Measurements from ENCODE around the gene RAB28.

Gene RAB28

DNA sequence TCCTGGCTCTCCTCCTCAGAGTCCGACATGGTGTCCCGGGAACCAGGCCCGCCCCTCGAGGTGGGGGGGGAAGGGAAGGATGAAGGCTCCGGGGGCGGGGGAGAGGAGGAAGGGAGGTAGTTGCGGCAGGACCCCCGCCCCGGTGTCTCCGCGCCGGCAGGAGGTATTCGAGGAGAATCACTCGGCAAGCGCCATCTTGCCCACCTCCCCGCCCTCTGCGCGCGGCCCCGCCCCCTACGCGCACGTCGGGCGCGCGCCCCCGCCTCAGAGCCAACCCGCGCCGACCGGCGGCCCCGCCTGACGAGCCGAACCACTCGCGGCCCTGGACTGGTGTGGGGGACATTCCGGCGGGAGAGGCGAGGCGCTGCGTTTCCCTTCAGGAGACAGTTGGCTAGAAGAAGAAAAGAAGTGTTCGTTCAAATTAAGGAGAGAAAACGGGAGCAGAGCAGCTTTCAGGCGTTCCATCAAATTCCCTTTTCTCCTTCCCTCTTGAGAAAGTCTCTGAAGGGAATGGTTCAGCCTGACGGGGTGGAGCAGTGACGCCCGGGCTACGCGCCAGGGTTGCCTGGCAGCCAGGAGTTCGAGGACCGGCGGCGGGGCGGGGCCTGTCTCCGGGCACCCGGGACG lies at the start of gene RAB28:
Gene RAB28 (minus strand): TSS at position 219 of the 627 bp plus-strand sequence.
- DNase-seq = peak; percentile 94

DNA sequence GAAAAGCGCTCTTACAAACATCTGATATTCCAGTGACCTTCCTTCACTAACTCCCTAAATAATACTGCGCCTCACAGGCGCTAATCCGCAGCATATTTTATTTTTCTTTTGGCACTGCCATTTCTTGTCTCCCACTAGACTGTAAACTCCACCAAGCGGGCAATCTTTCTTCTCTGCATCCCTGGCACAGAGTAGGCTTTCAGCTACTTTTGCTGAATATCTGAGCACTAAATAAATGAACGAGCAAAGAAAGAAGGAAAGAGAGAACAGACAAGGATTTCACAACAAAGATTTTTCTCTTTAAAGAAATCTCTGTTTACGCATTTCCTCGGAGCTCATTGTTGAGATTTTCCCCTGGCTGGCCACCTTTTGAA lies 47.5 kb upstream of the RAB28 start:
- DNase-seq = no peak

DNA sequence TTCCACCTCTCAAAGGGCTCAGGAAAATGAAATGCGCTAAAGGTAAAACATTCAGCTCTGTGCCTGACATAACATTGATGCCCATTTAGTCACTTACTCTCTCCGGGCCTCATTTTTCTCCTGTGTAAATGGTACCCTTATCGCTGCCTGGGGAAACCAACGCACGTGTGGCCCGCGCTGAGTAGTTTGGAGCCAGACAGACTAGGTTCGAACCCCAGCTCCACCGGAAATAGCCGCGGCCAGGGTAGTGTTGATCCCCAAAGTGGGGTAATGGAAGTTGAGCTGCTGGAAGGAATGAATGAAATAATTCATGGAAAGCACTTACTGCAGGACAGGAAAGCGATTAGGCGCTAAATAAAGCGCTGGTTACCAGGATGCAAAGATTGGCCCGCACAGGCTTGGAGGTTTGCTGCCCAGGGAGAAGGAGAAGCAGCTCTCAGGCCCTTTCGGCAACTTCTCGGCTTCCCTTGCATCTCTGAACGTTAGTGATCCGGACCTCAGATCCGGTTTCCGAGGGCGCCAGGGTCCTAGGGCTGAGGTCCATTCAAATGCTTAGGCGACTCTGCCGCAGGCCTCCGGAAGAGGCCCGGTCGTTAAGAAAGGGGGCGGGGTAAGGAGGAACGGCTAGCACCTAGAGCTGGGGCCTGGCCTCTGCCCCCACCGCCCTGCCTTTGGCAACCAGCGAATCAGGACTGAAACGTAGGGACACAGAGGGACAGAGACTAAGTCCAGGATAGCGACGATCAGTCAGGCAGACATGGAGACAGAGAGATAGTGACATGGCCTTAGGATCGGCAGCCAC lies 46.9 kb upstream of the RAB28 start:
- DNase-seq = no peak

DNA sequence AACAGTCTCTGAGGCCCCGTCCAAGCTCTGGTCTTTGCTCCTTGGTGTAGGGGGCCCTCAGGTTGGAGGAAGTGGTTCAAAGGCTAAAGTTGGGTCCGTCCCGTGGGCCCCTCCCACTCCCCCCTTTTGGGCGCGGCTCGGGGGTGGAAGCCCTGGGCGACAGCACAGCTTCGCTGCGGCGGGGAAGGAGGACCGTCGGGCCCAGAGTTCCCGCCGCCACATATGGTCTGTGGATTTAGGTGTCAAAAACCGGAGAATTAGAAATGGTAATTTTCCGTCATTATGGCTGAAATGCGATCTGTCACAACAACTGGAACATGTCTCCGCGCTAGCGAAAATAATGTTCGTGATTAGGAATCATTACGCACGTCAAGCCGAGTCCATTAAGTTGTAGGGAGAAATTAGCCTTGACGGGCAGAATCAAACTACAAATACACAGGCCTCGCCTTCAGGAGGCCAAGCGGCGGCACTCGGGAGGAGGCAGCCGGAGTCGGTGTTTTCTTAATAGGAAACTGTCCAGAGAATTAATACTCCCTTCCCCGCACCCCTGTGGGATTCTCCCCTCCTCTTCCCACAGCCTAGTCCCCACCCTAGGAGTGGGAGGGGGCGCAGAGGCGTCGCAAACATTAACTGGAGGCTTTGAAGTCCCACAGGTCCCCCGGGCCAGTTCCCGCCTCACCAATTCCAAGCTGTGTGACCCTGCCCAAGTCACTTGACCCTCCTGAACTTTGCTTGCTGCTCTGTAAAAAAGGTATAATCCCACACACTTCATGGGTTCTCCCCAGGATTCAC lies 45.2 kb upstream of the RAB28 start:
- no peak for DNase-seq

DNA sequence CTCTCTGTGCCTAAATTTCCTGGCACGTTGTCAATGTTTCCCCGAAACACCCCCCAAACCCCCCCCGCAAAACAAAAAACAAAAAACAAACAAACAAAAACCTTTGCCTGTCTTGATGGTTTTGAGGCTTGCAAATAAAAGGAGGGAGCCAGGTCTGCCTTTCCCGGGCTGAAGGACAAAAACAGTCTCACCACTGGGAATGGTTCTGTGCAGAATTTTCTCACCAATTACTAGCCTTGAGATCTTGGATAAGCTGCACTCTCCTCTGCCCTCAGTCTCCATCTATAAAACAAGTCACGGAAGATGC lies 44.6 kb upstream of the RAB28 start:
- DNase-seq = no peak

DNA sequence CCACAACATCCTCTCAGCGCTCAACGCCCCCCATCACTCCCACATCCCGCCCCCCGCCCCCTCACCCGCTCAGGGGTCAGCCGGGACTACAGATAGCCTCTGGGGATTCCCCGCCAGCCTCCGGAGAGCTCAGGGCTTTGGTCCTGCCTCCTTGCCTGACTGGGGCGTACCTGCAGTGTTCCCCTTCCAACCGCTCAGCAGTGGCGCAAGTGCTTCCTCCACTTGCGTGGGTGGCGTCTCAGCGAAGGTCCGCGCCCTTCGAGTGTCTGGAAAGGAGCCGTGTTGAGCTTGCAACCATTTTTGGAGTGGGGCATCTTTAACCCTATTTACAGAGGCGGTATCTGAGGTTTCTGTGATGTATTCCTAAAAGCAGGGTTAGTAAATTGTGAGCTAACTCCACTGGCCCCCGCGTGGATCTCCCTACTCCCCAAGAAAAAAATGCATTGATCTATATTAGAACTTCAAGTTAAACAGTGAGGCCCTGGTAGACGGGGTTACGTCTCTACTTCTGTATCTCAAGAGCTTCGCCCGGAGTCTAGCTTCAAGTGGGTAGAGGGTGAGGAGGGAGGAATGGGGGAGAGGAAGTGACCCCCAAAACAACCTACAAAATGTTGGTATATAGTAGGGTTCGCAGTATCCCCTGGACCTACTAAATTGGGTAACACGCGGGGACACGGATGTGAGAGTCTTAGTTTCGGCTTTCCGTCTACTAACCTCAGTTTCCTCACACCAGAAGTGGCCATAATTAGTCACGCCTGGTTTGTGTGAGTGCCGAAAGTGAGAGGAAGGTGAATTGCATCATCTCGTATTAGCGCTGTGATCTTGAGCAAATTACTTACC lies 44.1 kb upstream of the RAB28 start:
- peak; percentile 69 for DNase-seq

DNA sequence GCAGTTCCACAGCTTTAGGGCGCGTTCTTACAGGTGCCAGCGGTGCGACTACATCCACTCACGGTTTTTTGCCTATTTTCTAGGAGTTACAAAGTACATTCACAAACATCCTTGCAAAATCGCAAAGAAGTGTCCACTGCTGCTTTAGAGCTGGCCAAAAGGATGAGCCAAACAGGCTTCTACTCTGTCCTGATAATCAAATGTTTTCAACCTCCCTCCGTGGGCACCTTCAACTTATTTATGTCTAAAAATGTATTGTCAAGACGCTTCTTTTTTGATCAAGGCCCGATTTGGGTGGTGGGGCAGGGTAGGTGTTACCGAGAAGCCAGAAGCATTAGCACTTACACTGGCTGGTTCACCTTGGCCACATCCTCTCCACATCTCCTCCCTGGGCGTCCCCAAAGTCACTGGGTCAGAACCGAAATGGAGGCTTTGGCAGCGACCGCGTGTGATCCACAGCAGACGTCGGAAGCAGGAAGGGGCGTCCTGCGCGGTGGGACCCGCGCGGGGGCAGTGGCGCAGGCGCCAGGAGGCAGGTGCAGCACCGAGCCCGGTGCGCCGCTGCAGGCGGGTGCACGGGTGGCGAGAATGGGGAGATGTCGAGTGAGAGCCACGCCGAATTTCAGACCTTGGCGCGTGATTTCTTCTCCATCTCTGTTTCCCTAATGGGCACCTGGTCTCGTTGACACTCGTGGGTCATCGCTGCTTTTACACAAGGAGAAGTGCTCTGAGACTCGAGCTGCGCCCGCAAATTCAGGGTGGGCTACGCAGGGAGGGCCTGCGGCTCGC lies 43.2 kb upstream of the RAB28 start:
- DNase-seq = no peak

DNA sequence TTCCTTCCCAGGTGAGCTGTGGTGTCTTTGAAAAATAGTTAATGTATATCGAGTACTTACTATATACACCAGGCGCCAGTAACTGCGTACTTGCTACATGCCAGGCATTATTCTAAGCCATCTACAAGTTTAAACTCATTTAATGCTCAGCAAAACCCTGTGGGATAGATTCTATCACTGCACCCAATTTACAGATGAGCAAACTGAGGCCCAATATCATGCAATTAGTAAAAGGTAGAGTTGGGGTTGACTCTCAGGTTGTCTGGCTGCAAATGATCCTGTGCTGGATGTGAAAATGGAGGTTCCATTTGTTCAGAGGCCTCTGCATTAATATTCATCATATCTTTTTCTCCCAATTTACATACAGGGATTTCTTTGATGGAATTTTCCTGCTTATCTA lies 42.5 kb upstream of the RAB28 start:
- no peak for DNase-seq

DNA sequence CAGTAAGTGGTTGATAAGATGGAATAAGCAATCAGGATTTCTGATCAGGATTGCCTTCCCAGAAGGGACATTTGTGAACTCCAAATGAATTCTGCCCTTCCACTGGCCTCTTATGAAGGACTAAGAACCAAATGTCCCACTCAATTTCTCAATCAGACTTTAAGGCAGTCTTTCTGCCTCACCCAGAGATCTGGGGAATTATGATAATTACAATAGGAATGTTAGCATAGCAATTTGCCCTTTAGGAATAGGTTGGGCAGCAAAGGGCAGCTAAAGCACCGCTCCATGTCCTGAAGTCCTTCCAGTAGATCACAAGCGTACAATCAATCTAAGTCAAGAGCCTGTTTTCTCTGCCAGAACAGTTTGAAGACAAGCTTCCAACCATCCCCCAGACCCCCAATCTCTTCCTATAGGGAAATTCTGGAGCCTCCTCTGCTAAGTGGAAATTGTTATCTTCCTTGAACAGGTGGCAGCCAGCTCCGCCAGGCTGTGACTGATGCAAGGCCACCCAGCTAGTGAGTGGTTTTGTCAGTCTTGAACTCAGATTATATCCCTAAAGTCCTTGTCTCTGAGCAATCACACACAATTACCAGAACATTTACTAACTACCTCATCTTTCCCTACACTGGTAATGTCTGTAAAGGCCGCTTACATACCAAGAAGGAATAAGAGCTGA lies 41.6 kb upstream of the RAB28 start:
- no peak for DNase-seq

DNA sequence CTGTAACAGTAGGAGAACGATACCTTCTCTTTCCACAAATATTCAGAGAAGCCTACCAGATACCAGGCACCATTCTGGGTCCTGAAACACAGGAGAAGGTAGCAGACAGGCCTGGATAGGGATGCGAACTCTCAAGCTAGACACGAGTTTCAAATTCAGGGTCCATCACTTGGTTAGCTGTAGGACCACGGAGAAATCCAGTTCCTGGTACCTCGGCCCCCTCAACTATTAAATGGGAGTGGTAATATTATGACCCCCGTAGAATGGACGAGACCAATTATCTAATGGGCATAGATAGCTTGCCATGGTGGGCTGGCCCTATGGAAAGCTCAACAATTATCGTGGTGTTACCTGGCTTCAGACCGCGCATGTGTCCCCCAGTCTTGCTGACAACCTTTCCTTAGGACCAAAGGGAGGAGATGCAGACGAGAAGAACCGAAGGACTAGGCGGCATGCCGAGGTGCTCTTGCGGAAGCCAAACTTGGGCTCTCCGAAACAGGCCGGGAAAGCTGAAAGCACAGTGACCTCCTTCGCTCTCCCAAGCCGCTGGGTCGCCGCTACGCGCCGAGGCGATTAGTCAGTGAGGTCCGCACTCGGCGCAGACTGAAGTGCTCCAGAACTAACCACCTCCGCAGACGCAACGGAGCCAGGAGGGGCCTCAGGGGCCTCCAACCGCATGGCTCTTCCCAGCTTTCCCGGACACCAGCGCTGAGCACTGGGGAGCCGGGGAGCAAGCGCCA lies 40.5 kb upstream of the RAB28 start:
- no peak for DNase-seq

DNA sequence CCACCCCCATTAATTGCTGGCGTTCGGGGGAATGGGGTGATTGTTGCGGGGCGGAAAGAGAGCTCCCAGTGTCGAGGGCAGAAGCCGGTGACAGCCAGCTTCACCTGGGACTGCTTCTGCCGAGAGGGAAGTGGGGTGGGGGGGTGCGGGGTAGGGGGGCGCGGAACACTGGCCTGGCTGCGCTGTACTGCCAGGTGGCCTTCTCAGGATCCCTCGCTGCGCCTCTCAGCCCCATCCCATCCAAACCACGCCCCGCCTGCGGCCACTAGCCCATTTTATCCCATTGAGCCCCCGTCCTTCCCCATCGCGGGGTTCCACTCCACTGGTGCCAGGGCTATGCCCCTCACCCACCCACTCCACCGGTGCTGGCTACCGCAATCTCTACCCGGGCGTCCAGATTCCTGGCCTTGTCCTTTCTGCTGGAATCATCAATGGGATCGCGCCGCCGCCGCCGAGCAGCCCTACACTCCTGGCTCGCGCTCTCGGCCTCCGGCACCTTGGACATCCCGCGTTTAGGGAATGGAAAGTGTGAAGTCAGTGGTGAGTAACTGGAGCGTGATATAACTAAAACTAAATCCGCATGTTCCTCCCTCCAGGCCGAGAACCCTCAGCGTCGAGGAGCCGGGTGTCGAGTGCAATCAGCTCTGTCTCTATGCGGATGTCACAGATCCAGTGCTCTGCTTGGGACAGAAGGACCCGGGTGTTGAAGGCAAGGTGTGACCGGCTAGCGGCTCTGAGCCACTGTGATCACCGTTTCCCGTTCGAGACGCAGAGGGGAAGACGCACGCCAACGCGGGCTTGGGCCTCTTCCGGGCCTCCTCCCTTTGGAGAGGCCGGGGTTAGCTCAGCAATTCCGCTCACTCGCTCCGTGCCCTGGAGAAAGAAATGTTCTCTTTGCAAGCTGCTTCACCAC lies 39.7 kb upstream of the RAB28 start:
- DNase-seq = no peak

DNA sequence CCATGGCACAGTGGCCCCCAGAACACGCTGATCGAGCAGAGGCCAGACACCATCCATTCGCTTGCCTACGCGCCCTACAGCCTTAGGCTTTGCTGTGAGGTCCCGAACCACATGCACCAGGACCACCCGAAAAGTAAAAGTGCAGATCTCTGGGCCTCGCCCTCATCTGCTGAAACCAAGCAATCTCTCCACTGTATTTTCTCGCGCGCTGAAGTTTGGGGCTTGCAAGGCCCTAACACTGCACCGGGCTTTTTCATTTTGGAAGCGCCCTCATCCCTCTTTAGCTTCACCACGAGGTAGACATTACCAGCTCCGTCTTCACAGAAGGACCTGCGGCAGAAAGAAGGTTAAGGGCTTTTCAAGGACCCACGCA lies 39.0 kb upstream of the RAB28 start:
- no peak for DNase-seq

DNA sequence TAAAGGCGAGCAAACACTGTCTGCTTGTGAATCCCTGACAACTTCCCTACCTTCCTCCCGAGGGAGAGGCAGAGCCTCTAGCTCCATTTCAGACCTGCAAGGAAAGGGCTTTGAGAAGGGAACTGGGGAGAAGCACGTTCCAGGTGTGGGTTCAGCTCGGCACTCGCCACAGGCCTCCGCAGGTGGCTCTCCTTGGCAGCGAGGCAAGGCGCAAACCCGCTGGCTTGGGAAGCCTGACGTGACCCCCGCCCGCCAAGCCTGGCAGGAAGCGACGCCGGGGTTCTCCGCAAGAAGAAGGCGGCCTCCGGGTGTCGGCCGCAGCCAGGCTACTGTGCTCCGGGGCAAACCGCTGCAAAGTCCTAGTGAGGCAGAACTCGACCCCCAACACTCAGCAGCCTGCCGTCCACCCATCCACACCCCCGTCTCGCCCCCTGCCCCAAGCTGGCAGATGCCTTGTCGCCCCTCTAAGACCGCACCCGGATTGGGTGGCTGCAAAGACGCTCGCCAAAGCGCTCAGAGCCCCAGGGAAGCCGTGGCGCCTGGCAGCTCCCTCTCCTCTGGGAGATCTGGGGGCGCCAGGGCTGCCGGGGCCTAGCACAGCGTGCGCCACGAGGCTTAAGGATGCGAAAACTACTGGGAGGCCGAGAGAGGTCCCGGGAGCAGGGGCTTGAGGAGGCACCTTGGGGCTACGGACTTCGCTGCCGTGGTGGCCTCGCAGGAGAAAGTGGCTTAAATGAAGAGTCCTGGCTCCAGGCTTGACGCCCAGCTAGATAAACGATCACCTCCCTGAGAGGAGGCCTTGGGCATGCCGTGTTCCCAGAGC lies 38.4 kb upstream of the RAB28 start:
- DNase-seq = no peak

DNA sequence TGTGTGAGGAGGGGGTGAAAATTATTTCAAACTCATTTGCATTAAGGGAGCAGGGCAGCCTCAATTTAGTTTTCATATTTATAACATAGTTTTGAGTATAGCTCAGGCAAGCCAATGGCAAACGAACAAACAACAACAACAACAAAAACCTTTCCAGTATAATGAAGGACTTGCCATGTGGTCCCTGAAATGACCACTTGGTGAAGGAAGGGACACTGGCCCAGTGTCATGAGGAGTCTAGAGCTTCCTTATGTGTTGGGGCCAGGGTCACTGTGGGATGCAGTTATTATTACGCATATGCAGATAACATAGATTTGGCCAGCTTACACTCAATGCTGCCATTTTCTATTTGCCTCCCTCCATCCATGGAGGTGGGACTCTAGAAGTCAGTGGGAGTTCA lies 36.9 kb upstream of the RAB28 start:
- no peak for DNase-seq

DNA sequence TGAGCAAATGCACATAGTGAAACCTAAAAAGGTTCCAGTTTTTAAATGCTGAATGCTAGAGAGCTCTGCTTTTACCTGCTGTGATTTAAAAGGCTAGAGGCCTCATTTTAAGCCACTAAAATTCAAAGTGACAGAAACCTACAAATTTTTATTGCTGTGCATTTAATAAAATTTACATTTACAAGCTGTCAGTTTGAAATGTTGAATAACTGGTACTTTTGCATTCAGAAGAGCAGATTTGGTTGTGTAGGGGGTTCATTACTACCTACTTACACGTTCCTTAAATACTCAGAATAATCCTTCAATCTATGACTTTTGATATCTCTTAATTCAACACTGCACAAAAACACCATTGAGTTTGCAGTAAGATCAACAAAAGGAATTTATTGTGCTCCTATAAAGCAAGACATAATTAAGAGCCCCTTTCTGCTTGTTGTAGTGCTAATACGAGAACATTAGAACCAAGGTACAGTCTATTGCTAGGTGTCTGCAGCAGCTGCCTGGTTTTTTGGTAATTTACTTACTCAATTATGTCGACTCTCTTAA lies 32.2 kb upstream of the RAB28 start:
- DNase-seq = no peak

DNA sequence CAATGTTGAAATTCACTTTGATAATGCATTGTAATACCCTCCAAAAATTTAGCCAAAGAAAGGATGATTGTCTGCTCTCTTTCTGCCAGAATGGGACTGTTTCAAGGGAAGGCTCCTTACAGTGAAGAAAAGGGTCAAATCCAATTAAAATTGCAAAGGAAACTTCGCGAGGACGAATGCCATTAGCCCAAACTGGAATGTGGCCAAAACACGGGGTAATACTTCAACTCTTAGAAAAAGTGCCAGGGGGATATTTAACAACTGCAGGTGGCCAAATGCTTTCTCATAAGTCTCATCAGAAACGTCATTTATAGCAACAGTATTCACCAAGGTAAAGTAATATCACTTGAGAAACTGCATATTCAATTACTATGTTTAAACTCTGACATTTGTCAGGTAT lies 31.1 kb upstream of the RAB28 start:
- DNase-seq = no peak

DNA sequence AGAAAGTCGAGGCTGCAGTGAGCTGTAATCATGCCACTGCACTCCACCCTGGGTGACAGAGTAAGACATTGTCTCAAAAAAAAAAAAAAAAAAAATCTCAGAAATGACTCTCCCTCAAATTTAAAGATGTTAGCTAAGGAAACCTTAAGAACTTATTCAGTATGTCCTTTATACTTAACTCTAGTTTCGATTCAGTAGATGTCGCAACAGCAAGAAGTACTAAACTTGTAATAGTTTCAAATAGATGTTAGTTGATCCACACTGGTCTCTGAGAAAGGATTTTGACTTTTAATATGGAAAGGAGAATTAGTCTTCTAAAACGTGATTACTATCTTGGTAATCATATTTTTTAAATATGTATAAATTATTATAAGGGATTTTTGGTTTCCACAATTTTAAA lies 30.6 kb upstream of the RAB28 start:
- no peak for DNase-seq

DNA sequence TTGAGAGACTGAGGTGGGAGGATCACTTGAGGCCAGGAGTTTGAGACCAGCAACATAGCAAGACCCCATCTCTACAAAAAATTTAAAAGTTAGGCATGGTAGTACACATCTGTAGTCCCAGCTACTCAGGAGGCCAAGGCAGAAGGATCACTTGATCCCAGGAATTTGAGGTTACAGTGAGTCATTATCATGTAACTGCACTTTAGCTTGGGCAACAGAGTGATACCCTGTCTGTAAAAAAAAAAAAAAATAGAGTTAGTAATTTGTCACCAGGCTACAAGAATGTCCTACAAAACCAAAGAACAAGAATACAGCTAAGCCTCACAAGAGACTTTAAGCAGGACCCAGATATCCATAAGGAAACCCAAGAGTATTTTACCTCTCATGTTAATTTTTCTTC lies 27.0 kb upstream of the RAB28 start:
- no peak for DNase-seq

DNA sequence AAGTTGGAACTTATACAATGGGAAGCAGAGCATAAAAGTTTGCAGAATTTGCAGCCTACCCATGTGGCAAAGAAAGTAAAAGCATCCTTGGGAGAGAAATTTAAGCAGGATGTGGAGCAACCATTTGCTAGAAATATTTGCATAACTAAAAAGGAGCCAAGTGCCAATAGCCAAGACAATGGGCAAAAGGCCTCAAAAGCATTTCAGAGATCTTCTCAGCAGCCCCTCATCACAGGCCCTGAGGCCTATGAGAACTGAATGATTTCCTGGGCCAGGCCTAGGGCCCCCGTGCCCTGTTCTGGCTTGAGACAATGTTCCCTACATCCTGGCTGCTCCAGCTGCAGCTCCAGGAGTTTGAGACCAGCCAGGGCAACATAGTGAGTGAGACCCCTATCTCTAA lies 25.3 kb upstream of the RAB28 start:
- no peak for DNase-seq
